Endothelial cell of umbilical vein (primary cell): ENCODE data around the gene MEF2C. TPM values are rescaled to one million over a fixed set of nuclear protein-coding genes. Genes with fewer than 3 reads are reported as not detected.

Experiments
- BruUV-seq: library from RNA; stranded (reverse); fragments of 400-500 nt; replicated peaks from 2 replicates; lab custom pipeline; 2021; lab: Mats Ljungman, UMichigan
- CTCF ChIA-PET: fragments of 300-600, 350-600 bp; sonication (Branson Sonifier 250); formaldehyde crosslinking; loops from one replicate; lab custom pipeline; 2021; ENCODE audit warnings: antibody characterized with exemption, inconsistent platforms; lab: Charles Lee
- POLR2A ChIA-PET: fragments of 300-600, 350-600 bp; sonication (Branson Sonifier 250); formaldehyde crosslinking; loops from one replicate; lab custom pipeline; 2021; ENCODE audit warnings: antibody characterized with exemption, inconsistent platforms; lab: Charles Lee
- DNase-seq: peaks from one replicate; pipeline ENCODE4 v3.0.0-alpha.2; 2011; ENCODE audit warnings: low read depth, low spot score
- FAIRE-seq: peaks from 2 replicates; lab custom pipeline; 2011; peaks lifted over from hg19 to GRCh38; lab: Jason Lieb, UNC
- H2AFZ ChIP-seq: 2 replicates; pipeline ENCODE4 v1.6.0; 2012; ENCODE audit warnings: low read depth, low read length, control low read depth, inconsistent platforms
- H3K27ac ChIP-seq: 2 replicates; pipeline ENCODE4 v1.5.1; 2011; ENCODE audit warnings: low read depth, mild to moderate bottlenecking, control low read depth, low read length, moderate library complexity; ENCODE audit not compliant: insufficient read depth
- H3K27me3 ChIP-seq, 2 experiments: 2 replicates each; pipeline versions ENCODE4 v1.6.0 to v1.6.1; 2011; ENCODE audit warnings: low read length in 2 of 2, mixed read lengths in 1 of 2; ENCODE audit not compliant: control insufficient read depth in 2 of 2, insufficient read depth in 2 of 2
- H3K36me3 ChIP-seq, 2 experiments: 2 replicates in 1 of 2; 3 replicates in 1 of 2; pipeline ENCODE4 v1.5.1; 2011; ENCODE audit warnings: low read length in 2 of 2, mild to moderate bottlenecking in 1 of 2, moderate library complexity in 1 of 2; ENCODE audit not compliant: control insufficient read depth in 2 of 2, insufficient read depth in 2 of 2; ENCODE audit errors: extremely low read depth in 1 of 2
- H3K4me1 ChIP-seq: 3 replicates; pipeline ENCODE4 v1.5.1; 2011; ENCODE audit warnings: mild to moderate bottlenecking, low read length; ENCODE audit not compliant: control insufficient read depth, insufficient read depth; ENCODE audit errors: extremely low read depth
- H3K4me2 ChIP-seq: 2 replicates; pipeline ENCODE4 v1.6.1; 2011; ENCODE audit warnings: low read length, control low read depth, mixed read lengths; ENCODE audit not compliant: insufficient read depth
- H3K4me3 ChIP-seq, 3 experiments: fragments of 200-600 bp in 1 of 3; sonication (generic), shearing (Covaris generic) in 1 of 3; replicated peaks in 1 of 3; 2 replicates each; pipeline ENCODE4 v1.5.1; 2011 to 2016; ENCODE audit warnings: control low read depth in 3 of 3, low read length in 3 of 3, mild to moderate bottlenecking in 2 of 3, inconsistent platforms in 1 of 3, low read depth in 1 of 3, moderate library complexity in 1 of 3; ENCODE audit not compliant: insufficient read depth in 1 of 3
- H3K79me2 ChIP-seq: 2 replicates; pipeline ENCODE4 v1.6.0; 2012; ENCODE audit warnings: low read length, inconsistent platforms; ENCODE audit not compliant: control insufficient read depth, insufficient read depth
- H3K9ac ChIP-seq: replicated peaks from 2 replicates; pipeline ENCODE3; 2011; ENCODE audit warnings: low read length, control low read depth; ENCODE audit not compliant: insufficient read depth; ENCODE audit errors: extremely low read depth
- H3K9me1 ChIP-seq: replicated peaks from 3 replicates; pipeline ENCODE4 v1.6.0; 2011; ENCODE audit warnings: mild to moderate bottlenecking, low read length; ENCODE audit not compliant: control insufficient read depth, insufficient read depth; ENCODE audit errors: extremely low read depth
- H3K9me3 ChIP-seq: replicated peaks from 2 replicates; pipeline ENCODE4 v1.5.1; 2012; ENCODE audit warnings: low read length, inconsistent platforms; ENCODE audit not compliant: control insufficient read depth, insufficient read depth
- H4K20me1 ChIP-seq: replicated peaks from 2 replicates; pipeline ENCODE3; 2011; ENCODE audit warnings: mild to moderate bottlenecking, low read length; ENCODE audit not compliant: control insufficient read depth, insufficient read depth; ENCODE audit errors: extremely low read depth
- CTCF ChIP-seq, 2 donors: IDR thresholded peaks; 1 replicate in 1 of 2; 2 replicates in 1 of 2; pipeline ENCODE4 v1.5.1; 2011; ENCODE audit warnings: low read length in 2 of 2, mild to moderate bottlenecking in 2 of 2, moderate library complexity in 2 of 2, control low read depth in 1 of 2, inconsistent platforms in 1 of 2, low read depth in 1 of 2; ENCODE audit not compliant: insufficient read depth in 1 of 2; ENCODE audit errors: extremely low read depth in 1 of 2
- EZH2 ChIP-seq: IDR thresholded peaks from 2 replicates; pipeline ENCODE4 v1.6.1; 2012; ENCODE audit warnings: borderline replicate concordance, low read depth, mild to moderate bottlenecking, moderate library complexity, low read length, inconsistent platforms; ENCODE audit not compliant: severe bottlenecking
- FOS ChIP-seq: IDR thresholded peaks from 2 replicates; pipeline ENCODE4 v1.6.1; 2011; ENCODE audit warnings: mild to moderate bottlenecking, low read length, moderate library complexity, borderline replicate concordance; ENCODE audit not compliant: insufficient read depth
- GATA2 ChIP-seq: IDR thresholded peaks from 2 replicates; pipeline ENCODE4 v1.7.0; 2011; ENCODE audit warnings: low read depth, mild to moderate bottlenecking, moderate library complexity, mixed read lengths, low read length; ENCODE audit not compliant: insufficient read length, insufficient read depth
- JUN ChIP-seq: IDR thresholded peaks from 2 replicates; pipeline ENCODE4 v1.6.1; 2011; ENCODE audit warnings: borderline replicate concordance, low read depth; ENCODE audit not compliant: insufficient read length, insufficient read depth
- MAX ChIP-seq: IDR thresholded peaks from 2 replicates; pipeline ENCODE4 v1.6.1; 2011; ENCODE audit not compliant: insufficient read depth, insufficient read length
- MYC ChIP-seq: IDR thresholded peaks from one replicate; pipeline ENCODE4 v1.6.1; 2011; ENCODE audit warnings: mild to moderate bottlenecking, low read depth, low read length
- POLR2A ChIP-seq: IDR thresholded peaks from 2 replicates; pipeline ENCODE4 v1.6.1; 2012; ENCODE audit warnings: low read depth, mild to moderate bottlenecking, control low read depth, low read length
- POLR2AphosphoS5 ChIP-seq: IDR thresholded peaks from 2 replicates; pipeline ENCODE4 v1.6.1; 2012; ENCODE audit warnings: low read depth, mild to moderate bottlenecking, control low read depth, low read length, moderate library complexity; ENCODE audit not compliant: insufficient read depth
- dilution Hi-C: fragments of 300-500 bp; cut with MboI; formaldehyde crosslinking; loops from one replicate; pipeline ENCODE4 v1.15.0; 2019; ENCODE audit warnings: low sequenced_read_pairs; ENCODE audit not compliant: extremely low pct_ligation_motif_present
- intact Hi-C: fragments of 100-400 bp; cut with micrococcal nuclease; formaldehyde crosslinking; loops from one replicate; pipeline ENCODE4 v1.10.0; 2022
- polyA plus RNA-seq, 4 experiments: library from polyadenylated mRNA; depleted of rRNA in 3 of 4; stranded (reverse) in 3 of 4; unstranded in 1 of 4; fragments of >200 nt; gene quantifications; 2 replicates each; pipeline versions ENCODE4 v1.2.1 to v1.2.3, GENCODE V29; 2011 to 2012; ENCODE audit warnings: missing spikeins in 1 of 4
- total RNA-seq: library from RNA; stranded (reverse); gene quantifications from 2 replicates; pipeline ENCODE4 v1.2.3, GENCODE V29; 2021

The MEF2C gene
- total and polyA plus RNA-seq, 2 donors (not counting 3 experiments of a cell fraction or from before 2014, with no cell fraction given) = 21.2 to 67.7 TPM

DNA sequence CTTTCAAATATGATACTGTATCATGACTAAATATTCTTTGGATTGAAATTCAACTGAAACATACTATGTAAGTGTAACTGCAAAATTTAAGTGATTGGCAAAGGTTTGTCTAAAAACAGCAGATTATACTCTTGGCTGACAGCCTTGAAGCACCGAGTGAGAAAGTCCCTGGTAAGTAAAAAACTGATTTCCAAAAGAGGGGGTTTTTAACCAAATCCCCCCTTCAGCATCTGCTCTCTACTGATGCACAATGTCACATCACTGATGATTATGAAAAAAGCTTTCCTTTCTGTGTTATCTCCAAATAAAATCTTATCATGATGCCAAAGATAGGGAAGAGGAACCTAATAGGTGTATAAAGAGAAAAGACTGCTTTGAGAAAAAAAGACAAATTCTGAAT, 141.0 kb downstream of the MEF2C start:
- H2AFZ ChIP-seq = no peak overlapping the region
- H3K4me2 ChIP-seq = no peak overlapping the region
- intact Hi-C loops (no loop called here), dilution Hi-C loops (no loop called here)
- FAIRE-seq (no peak), DNase-seq (no peak)
- no peak overlapping the region for H3K9ac ChIP-seq
- no peaks in the 10 kb centered on the region for H3K9me1 ChIP-seq
- peaks cover 10% of the 10 kb centered on the region for H3K4me1 ChIP-seq
- no peak overlapping the region for H3K4me3 ChIP-seq
- ChIA-PET CTCF (interaction anchor here (1.5 to 5.0 kb wide), 2 partner anchors 10 to 13 kb away, joined by 3 to 34 read pairs; no protein-coding TSS in a partner anchor), POLR2A (no interaction called here)
- no peaks in the 10 kb centered on the region for H3K36me3 ChIP-seq
- no TSS peak for BruUV-seq
- H3K9me3 ChIP-seq = no peaks in the 10 kb centered on the region
- no peaks in the 10 kb centered on the region for H4K20me1 ChIP-seq
- no peaks in the 10 kb centered on the region for H3K79me2 ChIP-seq
- no peaks in the 10 kb centered on the region for H3K27me3 ChIP-seq
- TF ChIP-seq POLR2A (no peak), MYC (no peak), POLR2AphosphoS5 (no peak), MAX (no peak), EZH2 (no peak), GATA2 (no peak), CTCF (IDR thresholded peaks at IDR 0.05; ENCODE audit: extremely low read depth in 1 of 2, insufficient read depth in 1 of 2, low read depth in 1 of 2, low read length in 2 of 2) (no peak), JUN (no peak), FOS (no peak)
- H3K27ac ChIP-seq = no peak overlapping the region
